Smooth muscle cell (in vitro differentiated cells): ENCODE data around the gene CCDC117. TPM values are rescaled to one million over a fixed set of nuclear protein-coding genes. Genes with fewer than 3 reads are reported as not detected.

ENCODE experiments used
- DNase-seq: peaks from one replicate; lab custom pipeline; 2025; ENCODE audit not compliant: unreplicated experiment; lab: John Stamatoyannopoulos, UW
- H2AFZ ChIP-seq: fragments of 200-600 bp; sonication (generic); 2 replicates; pipeline ENCODE4 v1.6.0; 2016; ENCODE audit warnings: antibody characterized with exemption, low read depth, mild to moderate bottlenecking
- H3F3A ChIP-seq: fragments of 200-600 bp; sonication (generic); 2 replicates; pipeline ENCODE4 v1.6.0; 2017; ENCODE audit warnings: antibody characterized with exemption, low read depth
- H3K27ac ChIP-seq: fragments of 200-600 bp; sonication (generic); 2 replicates; pipeline ENCODE4 v1.5.1; 2016; ENCODE audit warnings: low read depth, mild to moderate bottlenecking
- H3K27me3 ChIP-seq: fragments of 200-600 bp; sonication (generic); 2 replicates; pipeline ENCODE4 v1.6.1; 2016; ENCODE audit warnings: low read depth, mild to moderate bottlenecking
- H3K36me3 ChIP-seq: fragments of 200-600 bp; sonication (generic); 2 replicates; pipeline ENCODE4 v1.5.1; 2016; ENCODE audit warnings: low read depth
- H3K4me1 ChIP-seq: fragments of 200-600 bp; sonication (generic); 2 replicates; pipeline ENCODE4 v1.5.1; 2016; ENCODE audit warnings: low read depth
- H3K4me2 ChIP-seq: fragments of 200-600 bp; sonication (generic); 2 replicates; pipeline ENCODE4 v1.6.0; 2016; ENCODE audit warnings: mild to moderate bottlenecking
- H3K4me3 ChIP-seq: fragments of 200-600 bp; sonication (generic); 2 replicates; pipeline ENCODE4 v1.5.1; 2016; ENCODE audit warnings: mild to moderate bottlenecking
- H3K79me2 ChIP-seq: fragments of 200-600 bp; sonication (generic); 2 replicates; pipeline ENCODE4 v1.6.0; 2016; ENCODE audit warnings: low read depth, mild to moderate bottlenecking
- H3K9ac ChIP-seq: fragments of 200-600 bp; sonication (generic); 2 replicates; pipeline ENCODE4 v1.6.0; 2016; ENCODE audit warnings: low read depth
- H3K9me3 ChIP-seq: fragments of 200-600 bp; sonication (generic); replicated peaks from 2 replicates; pipeline ENCODE4 v1.5.1; 2016; ENCODE audit warnings: low read depth
- H4K20me1 ChIP-seq: fragments of 200-600 bp; sonication (generic); 2 replicates; pipeline ENCODE4 v1.6.0; 2016; ENCODE audit warnings: low read depth
- WGBS: methylation state at CpG from one replicate; pipeline ENCODE4 v1.1.7; 2016; ENCODE audit warnings: low lambda C conversion rate; 5-methylcytosine and 5-hydroxymethylcytosine counted together
- polyA plus RNA-seq: library from polyadenylated mRNA; unstranded; fragments of >200 nt; fragmentation: Nextera tagmentation; extraction: Ambion mirVana; gene quantifications from 2 replicates; pipeline ENCODE4 v1.2.1, GENCODE V29; 2016
- total RNA-seq: library from RNA; depleted of rRNA; stranded (reverse); fragments of >200 nt; gene quantifications from 2 replicates; pipeline ENCODE4 v1.2.3, GENCODE V29; 2014
- TF ChIP-seq, protein P1 (sequence below): fragments of 200-600 bp; sonication (generic); IDR thresholded peaks from 2 replicates; pipeline ENCODE4 v1.5.1; 2017; ENCODE audit warnings: borderline replicate concordance, mild to moderate bottlenecking, antibody characterized with exemption; ENCODE audit not compliant: insufficient read depth, poor library complexity, severe bottlenecking

CCDC117 gene
- total and polyA plus RNA-seq, 2 experiments from 2014 or later, result 17.3 to 30.8 TPM

DNA sequence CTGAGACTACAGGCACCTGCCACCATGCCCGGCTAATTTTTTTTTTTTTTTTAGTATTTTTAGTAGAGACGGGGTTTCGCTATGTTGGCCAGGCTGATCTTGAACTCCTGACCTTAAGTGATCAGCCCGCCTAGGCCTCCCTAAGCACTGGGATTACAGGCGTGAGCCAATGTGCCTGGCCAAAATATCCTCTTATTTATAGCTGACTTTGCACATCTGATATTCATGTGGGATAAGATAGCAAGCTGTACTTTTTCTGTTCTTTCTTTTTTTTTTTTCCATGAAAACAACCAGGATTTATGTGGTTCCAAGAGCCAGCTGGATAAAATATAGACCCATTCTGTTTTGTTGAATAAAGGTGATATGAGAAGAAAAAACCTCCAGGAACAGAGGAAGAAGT, 40.0 kb downstream of the CCDC117 start:
- TF ChIP-seq, protein P1, sequence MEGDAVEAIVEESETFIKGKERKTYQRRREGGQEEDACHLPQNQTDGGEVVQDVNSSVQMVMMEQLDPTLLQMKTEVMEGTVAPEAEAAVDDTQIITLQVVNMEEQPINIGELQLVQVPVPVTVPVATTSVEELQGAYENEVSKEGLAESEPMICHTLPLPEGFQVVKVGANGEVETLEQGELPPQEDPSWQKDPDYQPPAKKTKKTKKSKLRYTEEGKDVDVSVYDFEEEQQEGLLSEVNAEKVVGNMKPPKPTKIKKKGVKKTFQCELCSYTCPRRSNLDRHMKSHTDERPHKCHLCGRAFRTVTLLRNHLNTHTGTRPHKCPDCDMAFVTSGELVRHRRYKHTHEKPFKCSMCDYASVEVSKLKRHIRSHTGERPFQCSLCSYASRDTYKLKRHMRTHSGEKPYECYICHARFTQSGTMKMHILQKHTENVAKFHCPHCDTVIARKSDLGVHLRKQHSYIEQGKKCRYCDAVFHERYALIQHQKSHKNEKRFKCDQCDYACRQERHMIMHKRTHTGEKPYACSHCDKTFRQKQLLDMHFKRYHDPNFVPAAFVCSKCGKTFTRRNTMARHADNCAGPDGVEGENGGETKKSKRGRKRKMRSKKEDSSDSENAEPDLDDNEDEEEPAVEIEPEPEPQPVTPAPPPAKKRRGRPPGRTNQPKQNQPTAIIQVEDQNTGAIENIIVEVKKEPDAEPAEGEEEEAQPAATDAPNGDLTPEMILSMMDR, result no peak

GRCh38 chr22:28813772-28814518, 41.5 kb downstream of the CCDC117 start:
- H4K20me1 ChIP-seq, result peaks cover 26% of the 10 kb centered on the region
- no peak for DNase-seq
- H3K4me1 ChIP-seq, result no peaks in the 10 kb centered on the region
- 86% methylated on average over 2 of the region's 2 CpGs for WGBS
- no peak overlapping the region for H3K9ac ChIP-seq
- H3K27ac ChIP-seq, result no peak overlapping the region
- no peaks in the 10 kb centered on the region for H3K9me3 ChIP-seq
- no peaks in the 10 kb centered on the region for H3K27me3 ChIP-seq
- TF ChIP-seq, protein P1, result no peak
- H3F3A ChIP-seq, result no peaks in the 10 kb centered on the region
- no peaks in the 10 kb centered on the region for H3K36me3 ChIP-seq
- H3K79me2 ChIP-seq, result no peaks in the 10 kb centered on the region
- no peak overlapping the region for H3K4me3 ChIP-seq
- H2AFZ ChIP-seq, result no peak overlapping the region
- H3K4me2 ChIP-seq, result no peak overlapping the region

More for the DNA sequence above, 40.0 kb downstream of the CCDC117 start:
- no peaks in the 10 kb centered on the region for H3K4me1 ChIP-seq
- H3K9me3 ChIP-seq, result no peaks in the 10 kb centered on the region
- no peaks in the 10 kb centered on the region for H3K27me3 ChIP-seq
- 92% methylated on average over 5 of the region's 5 CpGs for WGBS
- H3K4me3 ChIP-seq, result no peak overlapping the region
- no peak overlapping the region for H2AFZ ChIP-seq
- no peak overlapping the region for H3K4me2 ChIP-seq
- no peaks in the 10 kb centered on the region for H3K79me2 ChIP-seq
- no peaks in the 10 kb centered on the region for H3K36me3 ChIP-seq
- no peaks in the 10 kb centered on the region for H3F3A ChIP-seq
- peaks cover 32% of the 10 kb centered on the region for H4K20me1 ChIP-seq
- DNase-seq, result no peak
- no peak overlapping the region for H3K27ac ChIP-seq
- H3K9ac ChIP-seq, result no peak overlapping the region

DNA sequence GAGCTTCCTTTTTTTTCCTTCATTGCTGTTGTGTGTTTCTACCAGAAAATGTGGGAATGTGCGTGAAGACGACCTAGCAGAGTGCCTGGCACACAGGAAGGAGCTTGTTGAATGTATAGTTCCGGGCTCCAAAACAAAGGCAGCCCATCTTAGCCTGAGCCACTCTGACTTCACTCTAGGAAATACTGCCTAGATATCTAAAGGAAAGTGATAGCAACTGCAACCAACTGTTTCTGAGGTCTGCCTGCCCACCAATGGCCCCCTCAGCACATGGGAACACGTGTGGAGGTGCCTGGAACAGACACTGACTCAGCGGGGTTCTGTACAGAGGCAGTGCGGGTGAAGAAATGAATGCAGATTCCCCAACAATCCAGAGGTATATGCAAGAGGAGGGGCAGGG, 42.6 kb downstream of the CCDC117 start:
- no peak overlapping the region for H3K4me2 ChIP-seq
- H3K79me2 ChIP-seq, result no peaks in the 10 kb centered on the region
- H3K9ac ChIP-seq, result no peak overlapping the region
- H3K4me1 ChIP-seq, result no peaks in the 10 kb centered on the region
- DNase-seq, result no peak
- no peaks in the 10 kb centered on the region for H3K36me3 ChIP-seq
- 80% methylated on average over 6 of the region's 6 CpGs for WGBS
- TF ChIP-seq, protein P1, result no peak
- H3K27ac ChIP-seq, result no peak overlapping the region
- no peaks in the 10 kb centered on the region for H3F3A ChIP-seq
- H4K20me1 ChIP-seq, result peaks cover 24% of the 10 kb centered on the region
- H3K4me3 ChIP-seq, result no peak overlapping the region
- H2AFZ ChIP-seq, result no peak overlapping the region
- no peaks in the 10 kb centered on the region for H3K27me3 ChIP-seq
- H3K9me3 ChIP-seq, result no peaks in the 10 kb centered on the region

DNA sequence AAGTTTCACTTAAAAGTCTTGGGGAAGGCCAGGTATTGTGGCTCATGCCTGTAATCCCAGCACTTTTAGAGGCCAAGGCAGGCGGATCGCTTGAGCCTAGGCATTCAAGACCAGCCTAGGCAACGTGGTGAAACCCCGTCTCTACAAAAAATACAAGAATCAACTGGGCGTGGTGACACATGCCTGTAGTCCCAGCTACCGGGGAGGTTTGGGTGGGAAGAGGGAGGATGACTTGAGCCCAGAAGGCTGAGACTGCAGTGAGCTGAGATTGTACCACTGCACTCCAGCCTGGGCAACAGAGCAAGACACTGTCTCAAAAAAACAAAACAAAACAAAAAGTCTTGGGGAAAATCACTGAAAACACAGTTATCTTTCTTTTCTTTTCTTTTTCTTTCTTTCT, 43.2 kb downstream of the CCDC117 start:
- Histone ChIP-seq H2AFZ (no peak overlapping the region), H3K4me2 (no peak overlapping the region), H3K27ac (no peak overlapping the region), H3K9me3 (no peaks in the 10 kb centered on the region), H3K79me2 (no peaks in the 10 kb centered on the region), H4K20me1 (peaks cover 18% of the 10 kb centered on the region), H3K4me1 (no peaks in the 10 kb centered on the region), H3K9ac (no peak overlapping the region), H3K4me3 (no peak overlapping the region), H3K36me3 (no peaks in the 10 kb centered on the region), H3F3A (no peaks in the 10 kb centered on the region), H3K27me3 (no peaks in the 10 kb centered on the region)
- TF ChIP-seq, protein P1, result no peak
- DNase-seq, result no peak
- 96% methylated on average over 6 of the region's 6 CpGs for WGBS
